PFSK-1 (cell line): ENCODE results near the gene SEC31A.

Source experiments
- FOXP2 ChIP-seq: optimal IDR thresholded peaks from 2 replicates; pipeline ENCODE3; 2011; ENCODE audit warnings: borderline replicate concordance, control low read depth, inconsistent platforms; ENCODE audit not compliant: insufficient read depth; ENCODE audit errors: extremely low read length, extremely low read depth
- POLR2AphosphoS5 ChIP-seq: IDR thresholded peaks from 2 replicates; pipeline ENCODE4 v1.6.1; 2012; ENCODE audit warnings: low read depth, mild to moderate bottlenecking, control low read depth, low read length, moderate library complexity
- SIN3A ChIP-seq: IDR thresholded peaks from 2 replicates; pipeline ENCODE4 v1.6.1; 2012; ENCODE audit warnings: mild to moderate bottlenecking, low read length, moderate library complexity, borderline replicate concordance; ENCODE audit not compliant: insufficient read depth
- TAF1 ChIP-seq: IDR thresholded peaks from 2 replicates; pipeline ENCODE4 v1.6.1; 2012; ENCODE audit warnings: low read length, control low read depth, borderline replicate concordance; ENCODE audit not compliant: insufficient read depth
- TF ChIP-seq, protein P1 (sequence below), 2 experiments: IDR thresholded peaks; 2 replicates each; pipeline versions ENCODE4 v1.6.1 to v1.8.0; 2011 to 2012; ENCODE audit warnings: low read depth in 2 of 2, low read length in 2 of 2, control low read depth in 1 of 2, inconsistent platforms in 1 of 2, mild to moderate bottlenecking in 1 of 2, moderate library complexity in 1 of 2; ENCODE audit not compliant: insufficient read depth in 1 of 2

Gene SEC31A

DNA sequence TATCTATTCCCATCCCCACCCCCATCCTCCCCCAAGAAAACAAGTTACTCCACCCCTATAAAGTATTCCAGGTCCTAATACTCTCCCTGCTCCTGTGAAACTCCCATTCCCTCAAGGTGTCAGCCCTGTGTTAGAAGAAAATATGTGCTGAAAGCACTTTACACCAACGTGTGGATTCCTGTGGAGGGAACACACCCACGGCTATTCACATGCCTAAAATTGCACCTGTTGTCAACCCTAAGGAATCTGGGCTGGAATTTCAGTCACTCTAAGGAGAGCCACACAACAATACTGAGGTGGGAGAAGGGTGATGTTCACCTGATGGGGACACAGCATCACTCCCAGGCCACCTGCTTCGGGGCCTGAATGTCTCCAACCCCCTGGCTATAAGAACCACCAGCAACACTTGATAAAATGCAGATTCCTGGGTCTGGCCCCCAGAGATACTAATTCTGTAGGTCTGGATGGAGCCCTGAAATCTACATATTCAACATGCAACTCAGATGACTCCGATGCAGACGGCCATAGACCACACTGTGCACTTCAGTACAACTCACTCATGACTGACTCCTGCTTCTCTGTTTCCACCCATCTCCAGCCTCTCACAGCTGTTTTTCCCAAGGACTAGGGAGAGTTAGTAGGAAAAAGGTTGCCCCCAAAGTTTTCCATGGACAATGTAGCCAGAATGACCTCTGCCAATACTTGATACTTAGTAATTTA is 108.2 kb downstream of the SEC31A start:
- TF ChIP-seq TAF1 (no peak), POLR2AphosphoS5 (no peak), FOXP2 (no peak), SIN3A (no peak)
- TF ChIP-seq, protein P1, sequence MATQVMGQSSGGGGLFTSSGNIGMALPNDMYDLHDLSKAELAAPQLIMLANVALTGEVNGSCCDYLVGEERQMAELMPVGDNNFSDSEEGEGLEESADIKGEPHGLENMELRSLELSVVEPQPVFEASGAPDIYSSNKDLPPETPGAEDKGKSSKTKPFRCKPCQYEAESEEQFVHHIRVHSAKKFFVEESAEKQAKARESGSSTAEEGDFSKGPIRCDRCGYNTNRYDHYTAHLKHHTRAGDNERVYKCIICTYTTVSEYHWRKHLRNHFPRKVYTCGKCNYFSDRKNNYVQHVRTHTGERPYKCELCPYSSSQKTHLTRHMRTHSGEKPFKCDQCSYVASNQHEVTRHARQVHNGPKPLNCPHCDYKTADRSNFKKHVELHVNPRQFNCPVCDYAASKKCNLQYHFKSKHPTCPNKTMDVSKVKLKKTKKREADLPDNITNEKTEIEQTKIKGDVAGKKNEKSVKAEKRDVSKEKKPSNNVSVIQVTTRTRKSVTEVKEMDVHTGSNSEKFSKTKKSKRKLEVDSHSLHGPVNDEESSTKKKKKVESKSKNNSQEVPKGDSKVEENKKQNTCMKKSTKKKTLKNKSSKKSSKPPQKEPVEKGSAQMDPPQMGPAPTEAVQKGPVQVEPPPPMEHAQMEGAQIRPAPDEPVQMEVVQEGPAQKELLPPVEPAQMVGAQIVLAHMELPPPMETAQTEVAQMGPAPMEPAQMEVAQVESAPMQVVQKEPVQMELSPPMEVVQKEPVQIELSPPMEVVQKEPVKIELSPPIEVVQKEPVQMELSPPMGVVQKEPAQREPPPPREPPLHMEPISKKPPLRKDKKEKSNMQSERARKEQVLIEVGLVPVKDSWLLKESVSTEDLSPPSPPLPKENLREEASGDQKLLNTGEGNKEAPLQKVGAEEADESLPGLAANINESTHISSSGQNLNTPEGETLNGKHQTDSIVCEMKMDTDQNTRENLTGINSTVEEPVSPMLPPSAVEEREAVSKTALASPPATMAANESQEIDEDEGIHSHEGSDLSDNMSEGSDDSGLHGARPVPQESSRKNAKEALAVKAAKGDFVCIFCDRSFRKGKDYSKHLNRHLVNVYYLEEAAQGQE (IDR thresholded peaks at IDR 0.05; ENCODE audit: insufficient read depth in 1 of 2, low read depth in 2 of 2, low read length in 2 of 2), result no peak

DNA sequence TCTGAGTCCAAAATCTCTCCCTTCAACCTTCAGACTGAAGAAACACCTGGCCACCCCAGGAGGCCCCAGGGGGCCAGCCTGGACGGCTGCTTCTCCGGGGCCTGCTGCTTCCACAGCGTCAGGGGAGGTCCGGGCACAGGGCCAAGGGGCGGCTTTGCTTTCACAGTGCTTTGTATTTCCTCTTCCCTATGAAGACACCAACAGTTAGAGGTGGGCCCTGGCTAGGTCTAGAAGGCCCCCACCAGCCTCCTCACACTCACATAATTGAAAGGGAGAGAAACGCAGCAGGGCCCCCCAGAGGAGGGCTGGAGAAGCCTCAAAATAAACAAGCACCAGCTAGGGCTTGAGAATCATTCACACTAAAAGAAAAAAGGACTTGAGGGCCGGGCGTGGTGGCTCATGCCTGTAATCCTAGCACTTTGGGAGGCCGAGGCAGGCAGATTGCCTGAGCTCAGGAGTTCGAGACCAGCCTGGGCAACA is 110.2 kb downstream of the SEC31A start:
- TF ChIP-seq SIN3A (no peak), FOXP2 (no peak), TAF1 (no peak), POLR2AphosphoS5 (no peak)
- TF ChIP-seq, protein P1 (IDR thresholded peaks at IDR 0.05; ENCODE audit: insufficient read depth in 1 of 2, low read depth in 2 of 2, low read length in 2 of 2), result no peak

DNA sequence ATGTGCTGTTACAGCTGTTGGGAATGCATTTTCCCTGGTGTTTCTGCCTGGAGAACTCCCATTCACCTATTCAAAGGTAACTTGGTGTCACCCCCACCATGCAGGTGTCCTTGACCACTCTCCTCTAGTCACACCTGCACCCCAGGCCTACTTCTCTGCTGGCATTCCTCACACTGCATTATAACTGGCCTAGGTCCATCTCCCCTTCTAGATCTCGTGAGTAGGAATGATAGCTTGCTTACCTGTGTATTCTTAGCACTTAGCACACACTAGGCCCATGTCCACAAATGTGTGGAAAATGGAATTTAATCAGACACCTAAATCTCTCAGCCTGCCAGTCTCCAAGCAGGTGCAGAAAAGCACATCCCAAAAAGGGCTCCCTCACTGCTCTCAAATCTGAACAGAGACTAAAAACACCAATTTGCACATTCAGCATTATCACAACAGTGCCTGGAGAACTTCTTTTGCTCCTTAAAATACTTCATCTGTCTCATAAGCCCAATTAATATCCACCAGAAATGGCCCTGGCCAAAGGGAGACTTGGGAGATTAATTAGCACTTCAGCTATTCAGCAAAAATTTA is 110.7 kb downstream of the SEC31A start:
- TF ChIP-seq FOXP2, result no peak
- TF ChIP-seq TAF1, result no peak
- TF ChIP-seq POLR2AphosphoS5, result no peak
- no peak for TF ChIP-seq SIN3A
- TF ChIP-seq, protein P1 (IDR thresholded peaks at IDR 0.05; ENCODE audit: insufficient read depth in 1 of 2, low read depth in 2 of 2, low read length in 2 of 2), result no peak

DNA sequence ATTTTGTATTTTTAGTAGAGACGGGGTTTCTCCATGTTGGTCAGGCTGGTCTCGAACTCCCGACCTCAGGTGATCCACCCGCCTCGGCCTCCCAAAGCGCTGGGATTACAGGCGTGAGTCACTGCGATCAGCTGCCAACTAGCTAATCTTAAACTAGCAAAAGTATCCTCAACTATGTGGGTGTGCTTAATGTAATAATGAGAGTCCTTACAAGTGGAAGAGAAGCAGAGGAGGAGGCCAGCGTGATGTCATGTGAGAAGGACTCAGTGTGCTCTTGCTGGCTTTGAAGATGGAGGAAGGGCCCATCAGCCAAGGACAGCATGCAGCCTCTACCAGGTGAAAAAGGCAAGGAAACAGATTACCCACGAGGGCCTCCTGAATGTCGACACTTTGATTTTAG is 111.9 kb downstream of the SEC31A start:
- no peak for TF ChIP-seq TAF1
- no peak for TF ChIP-seq FOXP2
- no peak for TF ChIP-seq POLR2AphosphoS5
- no peak for TF ChIP-seq SIN3A
- TF ChIP-seq, protein P1 (IDR thresholded peaks at IDR 0.05; ENCODE audit: insufficient read depth in 1 of 2, low read depth in 2 of 2, low read length in 2 of 2), result no peak
